CD4-positive, alpha-beta T cell (primary cell): ENCODE results near the gene FOXRED1. TPM values are rescaled to one million over a fixed set of nuclear protein-coding genes. Genes with fewer than 3 reads are reported as not detected.

ENCODE experiments used
- ATAC-seq: fragments of 200-7000 bp; cut with Tn5 transposase; one replicate; pipeline ENCODE4 v1.10.0; 2022; ENCODE audit warnings: mild to moderate bottlenecking; ENCODE audit not compliant: poor library complexity
- CTCF ChIA-PET: fragments of 350-600 bp; sonication (Branson Sonifier 250); formaldehyde crosslinking; loops from one replicate; lab custom pipeline; 2021; ENCODE audit warnings: antibody characterized with exemption, inconsistent platforms; lab: Charles Lee
- POLR2A ChIA-PET: fragments of 350-600 bp; sonication (Branson Sonifier 250); formaldehyde crosslinking; loops from one replicate; lab custom pipeline; 2021; ENCODE audit warnings: antibody characterized with exemption, inconsistent platforms; lab: Charles Lee
- DNase-seq, 14 experiments: peaks; one replicate each; pipeline ENCODE4 v3.0.0-alpha.2; 2013 to 2020; ENCODE audit warnings: mixed read lengths in 2 of 14
- H3K27ac ChIP-seq, 2 donors: one replicate each; pipeline versions ENCODE4 v1.5.1 to v1.7.0; 2013; ENCODE audit warnings: low read length in 2 of 2, low read depth in 1 of 2, mild to moderate bottlenecking in 1 of 2
- H3K27me3 ChIP-seq, 2 experiments: 1 replicate in 1 of 2; 2 replicates in 1 of 2; pipeline versions ENCODE4 v1.6.1 to v1.7.0; 2013; ENCODE audit warnings: low read length in 2 of 2, control low read depth in 1 of 2, mild to moderate bottlenecking in 1 of 2, moderate library complexity in 1 of 2; ENCODE audit not compliant: insufficient read depth in 2 of 2, control insufficient read depth in 1 of 2
- H3K36me3 ChIP-seq: one replicate; pipeline ENCODE4 v1.6.1; 2013; ENCODE audit warnings: low read length, control low read depth; ENCODE audit not compliant: insufficient read depth
- H3K4me1 ChIP-seq: one replicate; pipeline ENCODE4 v1.6.1; 2013; ENCODE audit warnings: low read length, control low read depth; ENCODE audit not compliant: insufficient read depth
- H3K4me3 ChIP-seq: one replicate; pipeline ENCODE4 v1.5.1; 2013; ENCODE audit warnings: mild to moderate bottlenecking, low read length, moderate library complexity
- H3K9me3 ChIP-seq, 2 experiments: 1 replicate in 1 of 2; 2 replicates in 1 of 2; pipeline versions ENCODE4 v1.6.1 to v1.7.0; 2013; ENCODE audit warnings: low read length in 2 of 2, mild to moderate bottlenecking in 2 of 2, control low read depth in 1 of 2, moderate library complexity in 1 of 2; ENCODE audit not compliant: control insufficient read depth in 1 of 2, insufficient read depth in 1 of 2
- H3K27ac Mint-ChIP-seq: one replicate; pipeline ENCODE4 v1.8.0; 2020; ENCODE audit warnings: mixed read lengths
- H3K27me3 Mint-ChIP-seq: one replicate; pipeline ENCODE4 v1.8.0; 2021; ENCODE audit warnings: mixed read lengths
- H3K36me3 Mint-ChIP-seq: one replicate; pipeline ENCODE4 v1.8.0; 2021; ENCODE audit warnings: low read depth, mixed read lengths
- H3K4me1 Mint-ChIP-seq: one replicate; pipeline ENCODE4 v1.8.0; 2021; ENCODE audit warnings: low read depth, mixed read lengths
- H3K4me3 Mint-ChIP-seq: one replicate; pipeline ENCODE4 v1.8.0; 2020; ENCODE audit warnings: mild to moderate bottlenecking, mixed read lengths
- H3K9me3 Mint-ChIP-seq: one replicate; pipeline ENCODE4 v1.8.0; 2020; ENCODE audit warnings: mixed read lengths
- intact Hi-C, 2 experiments: fragments of 100-400 bp; cut with DNase I in 1 of 2; cut with micrococcal nuclease in 1 of 2; formaldehyde crosslinking; loops; one replicate each; pipeline versions ENCODE4 v1.15.1 to v1.9.0; 2023 to 2025; cut with DNase I, micrococcal nuclease
- total RNA-seq, 174 experiments: library from RNA in 2 of 174; stranded (reverse) in 2 of 174; gene quantifications; one replicate each; pipeline ENCODE4 v1.2.3 and lab custom pipeline; 2021 to 2026
- TF ChIP-seq, protein P1 (sequence below): fragments of 200-600 bp; IDR thresholded peaks from one replicate; pipeline ENCODE4 v1.8.0; 2022; ENCODE audit warnings: antibody characterized with exemption, mild to moderate bottlenecking

FOXRED1 gene
- total RNA-seq, 2 experiments from 2014 or later: 25.3 to 29.0 TPM

DNA sequence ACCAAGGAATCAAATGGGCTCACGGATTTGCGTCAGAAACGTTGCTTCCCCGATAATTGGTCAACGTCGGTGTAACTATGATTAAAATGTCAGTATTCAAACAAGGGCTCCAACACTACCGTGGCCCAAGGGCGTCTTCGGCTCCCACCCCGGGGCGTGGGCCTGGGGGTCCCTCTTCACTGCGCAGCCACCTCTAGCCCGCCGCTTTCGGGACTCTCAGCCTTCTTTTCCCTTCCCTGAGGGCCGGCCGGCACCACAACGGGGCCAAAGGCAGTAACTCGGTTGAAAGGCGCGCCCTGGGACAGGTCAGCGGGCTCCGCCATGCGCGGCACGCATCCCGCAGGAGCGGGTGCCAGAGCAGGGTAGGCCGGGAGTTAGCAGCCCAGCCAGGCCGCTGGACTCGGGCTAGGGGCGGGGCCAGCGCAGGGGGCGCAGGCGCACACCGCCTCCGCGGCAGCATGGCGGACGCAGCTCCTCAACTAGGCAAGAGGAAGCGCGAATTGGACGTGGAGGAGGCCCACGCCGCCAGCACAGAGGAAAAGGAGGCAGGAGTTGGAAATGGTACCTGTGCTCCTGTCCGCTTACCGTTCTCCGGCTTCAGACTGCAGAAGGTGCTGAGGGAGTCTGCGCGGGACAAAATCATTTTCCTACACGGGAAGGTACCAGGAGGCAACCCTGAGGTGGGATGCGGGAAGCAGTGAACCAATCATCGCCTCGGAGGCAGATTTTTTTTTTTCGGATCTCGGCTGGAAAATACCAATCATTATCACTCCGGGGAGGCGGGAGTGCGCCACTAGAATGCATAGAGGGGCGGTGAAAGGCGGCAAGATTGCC, 34.9 kb downstream of the FOXRED1 start, which contains the start of gene DCPS:
TSS of gene DCPS (plus strand) at position 438 of the 834 bp plus-strand sequence. CDS start at position 459, 21 bp downstream.
- peak; percentile 71 to 93 (median 83) for DNase-seq
- intact Hi-C loops: loop anchor here (1.0 to 5.0 kb wide), 4 partner anchors 19 to 92 kb away; partner anchors contain the start of genes SRPRA (in 2 of the 2), FAM118B (in 1 of the 2), FOXRED1 (in 1 of the 2) and RPUSD4 (in 1 of the 2)
- ATAC-seq: peak; percentile 98
- Mint-ChIP-seq H3K4me1 (peaks cover 43% of the 10 kb centered on the region), H3K27ac (peak within 1 kb of the TSS; percentile 85), H3K9me3 (no peaks in the 10 kb centered on the region), H3K27me3 (no peaks in the 10 kb centered on the region), H3K4me3 (peak within 1 kb of the TSS; percentile 87), H3K36me3 (peaks cover 40% of the 10 kb centered on the region)
- CTCF ChIA-PET: interaction anchor here (0.6 to 1.3 kb wide), 2 partner anchors 34 to 89 kb away, joined by 3 to 4 read pairs; no protein-coding TSS in a partner anchor
- H3K27me3 ChIP-seq: no peaks in the 10 kb centered on the region
- POLR2A ChIA-PET: interaction anchor here (0.6 to 3.0 kb wide), 13 partner anchors 10 to 416 kb away, joined by 3 to 34 read pairs (median 4); partner anchors contain the start of genes FAM118B, FOXRED1, HYLS1 and PUS3
- TF ChIP-seq, protein P1, sequence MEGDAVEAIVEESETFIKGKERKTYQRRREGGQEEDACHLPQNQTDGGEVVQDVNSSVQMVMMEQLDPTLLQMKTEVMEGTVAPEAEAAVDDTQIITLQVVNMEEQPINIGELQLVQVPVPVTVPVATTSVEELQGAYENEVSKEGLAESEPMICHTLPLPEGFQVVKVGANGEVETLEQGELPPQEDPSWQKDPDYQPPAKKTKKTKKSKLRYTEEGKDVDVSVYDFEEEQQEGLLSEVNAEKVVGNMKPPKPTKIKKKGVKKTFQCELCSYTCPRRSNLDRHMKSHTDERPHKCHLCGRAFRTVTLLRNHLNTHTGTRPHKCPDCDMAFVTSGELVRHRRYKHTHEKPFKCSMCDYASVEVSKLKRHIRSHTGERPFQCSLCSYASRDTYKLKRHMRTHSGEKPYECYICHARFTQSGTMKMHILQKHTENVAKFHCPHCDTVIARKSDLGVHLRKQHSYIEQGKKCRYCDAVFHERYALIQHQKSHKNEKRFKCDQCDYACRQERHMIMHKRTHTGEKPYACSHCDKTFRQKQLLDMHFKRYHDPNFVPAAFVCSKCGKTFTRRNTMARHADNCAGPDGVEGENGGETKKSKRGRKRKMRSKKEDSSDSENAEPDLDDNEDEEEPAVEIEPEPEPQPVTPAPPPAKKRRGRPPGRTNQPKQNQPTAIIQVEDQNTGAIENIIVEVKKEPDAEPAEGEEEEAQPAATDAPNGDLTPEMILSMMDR: no peak
- H3K4me3 ChIP-seq: peak within 1 kb of the TSS; percentile 91
- H3K9me3 ChIP-seq: no peaks in the 10 kb centered on the region
- H3K4me1 ChIP-seq: peaks cover 39% of the 10 kb centered on the region
- peak within 1 kb of the TSS; percentile 89 to 91 for H3K27ac ChIP-seq
- H3K36me3 ChIP-seq: peaks cover 10% of the 10 kb centered on the region

DNA sequence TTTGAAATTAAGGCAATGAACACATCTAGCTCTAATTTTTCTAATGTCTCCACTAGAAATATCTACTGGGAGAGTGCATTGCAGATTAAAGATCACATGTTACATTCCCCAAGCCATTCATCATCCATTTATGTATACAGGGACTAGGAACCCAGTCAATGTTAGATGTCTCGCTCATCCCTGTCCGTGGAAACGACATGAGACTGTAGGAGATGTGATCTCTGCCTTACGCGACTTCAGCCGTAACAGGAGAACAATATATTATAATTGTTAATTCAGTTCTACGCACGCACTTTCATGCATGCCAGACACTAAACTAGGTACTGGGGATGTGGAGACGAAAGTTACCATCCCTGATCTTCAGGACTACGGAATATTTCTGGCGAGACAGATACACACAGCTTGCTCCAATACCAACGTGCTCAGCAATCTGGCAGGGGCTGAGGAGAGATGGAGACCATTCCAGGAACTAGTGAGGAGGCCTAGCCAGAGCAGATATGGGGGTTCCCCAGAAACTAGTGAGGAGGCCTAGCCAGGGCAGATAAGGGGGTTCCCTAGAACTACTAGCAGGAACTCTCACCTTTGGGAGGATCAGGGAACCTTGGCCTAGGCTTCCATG, 35.6 kb downstream of the FOXRED1 start:
- Mint-ChIP-seq H3K9me3 (no peaks in the 10 kb centered on the region), H3K4me3 (peak overlapping the region; percentile 87), H3K4me1 (peaks cover 47% of the 10 kb centered on the region), H3K27ac (peak overlapping the region; percentile 85), H3K27me3 (no peaks in the 10 kb centered on the region), H3K36me3 (peaks cover 42% of the 10 kb centered on the region)
- Histone ChIP-seq H3K9me3 (no peaks in the 10 kb centered on the region), H3K4me1 (peaks cover 39% of the 10 kb centered on the region), H3K4me3 (peak overlapping the region; percentile 91), H3K36me3 (peaks cover 15% of the 10 kb centered on the region), H3K27ac (peak overlapping the region; percentile 51 to 89), H3K27me3 (no peaks in the 10 kb centered on the region)
- DNase-seq: peak in 2 of 14 experiments; percentile 44 to 51
- intact Hi-C loops: loop anchor here (1.0 to 5.0 kb wide), 3 partner anchors 36 to 92 kb away; partner anchors contain the start of genes SRPRA (in 2 of the 2), FAM118B (in 1 of the 2), FOXRED1 (in 1 of the 2) and RPUSD4 (in 1 of the 2)
- CTCF ChIA-PET: interaction anchor here (0.6 to 1.3 kb wide), 2 partner anchors 35 to 90 kb away, joined by 3 to 4 read pairs; no protein-coding TSS in a partner anchor
- POLR2A ChIA-PET: interaction anchor here (0.6 to 3.0 kb wide), 12 partner anchors 9 to 402 kb away, joined by 3 to 34 read pairs (median 4); partner anchors contain the start of genes FAM118B, FOXRED1, PUS3 and RPUSD4
- no peak for ATAC-seq
- TF ChIP-seq, protein P1: no peak

DNA sequence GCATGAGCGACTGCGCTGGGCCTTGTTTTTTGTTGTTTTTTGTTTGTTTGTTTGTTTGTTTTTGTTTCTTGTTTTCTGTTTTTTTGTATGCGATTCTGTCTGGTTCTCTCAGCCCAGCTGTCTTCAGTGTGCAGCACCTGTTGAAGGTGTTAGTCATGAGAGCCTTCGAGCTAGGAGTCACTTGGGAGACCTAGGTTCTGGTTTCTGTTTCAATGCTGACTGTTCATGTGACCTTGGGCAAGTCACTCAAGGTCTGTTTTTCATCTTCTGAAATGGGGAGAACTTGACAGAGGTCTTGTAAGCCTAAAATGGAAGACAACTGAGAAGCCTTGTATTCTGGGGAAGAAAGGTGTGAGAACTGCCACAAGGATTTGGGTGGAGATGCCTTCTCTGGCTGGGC, 36.7 kb downstream of the FOXRED1 start:
- ATAC-seq: no peak
- H3K36me3 Mint-ChIP-seq: peaks cover 54% of the 10 kb centered on the region

More for the DNA sequence above, 36.7 kb downstream of the FOXRED1 start:
- Histone ChIP-seq H3K27me3 (no peaks in the 10 kb centered on the region), H3K9me3 (no peaks in the 10 kb centered on the region), H3K36me3 (peaks cover 26% of the 10 kb centered on the region), H3K4me3 (no peak overlapping the region), H3K27ac (no peak overlapping the region), H3K4me1 (peaks cover 44% of the 10 kb centered on the region)
- intact Hi-C loops: no loop called here
- POLR2A ChIA-PET: interaction anchor here (0.9 to 3.0 kb wide), 3 partner anchors 23 to 94 kb away, joined by 3 to 34 read pairs (median 6); partner anchors contain the start of genes FAM118B, FOXRED1, RPUSD4 and SRPRA
- no peaks in the 10 kb centered on the region for H3K27me3 Mint-ChIP-seq
- DNase-seq: peak in 2 of 14 experiments; percentile 27 to 34
- peak overlapping the region; percentile 88 for H3K4me3 Mint-ChIP-seq
- H3K4me1 Mint-ChIP-seq: peaks cover 59% of the 10 kb centered on the region
- H3K9me3 Mint-ChIP-seq: no peaks in the 10 kb centered on the region
- TF ChIP-seq, protein P1: no peak
- CTCF ChIA-PET: no interaction called here
- peak overlapping the region; percentile 76 for H3K27ac Mint-ChIP-seq
